K562 treated with DMSO at 1 percent for 12 hours (cell line): ENCODE measurements around the gene CUX1. TPM values are rescaled to one million over a fixed set of nuclear protein-coding genes. Genes with fewer than 3 reads are reported as not detected.

Experiments used
- total RNA-seq: library from RNA; unstranded; fragments of 300-600 nt; gene quantifications from 2 replicates; pipeline ENCODE4 v1.2.3, GENCODE V29; 2022; ENCODE audit not compliant: insufficient read depth

Gene CUX1, protein sequence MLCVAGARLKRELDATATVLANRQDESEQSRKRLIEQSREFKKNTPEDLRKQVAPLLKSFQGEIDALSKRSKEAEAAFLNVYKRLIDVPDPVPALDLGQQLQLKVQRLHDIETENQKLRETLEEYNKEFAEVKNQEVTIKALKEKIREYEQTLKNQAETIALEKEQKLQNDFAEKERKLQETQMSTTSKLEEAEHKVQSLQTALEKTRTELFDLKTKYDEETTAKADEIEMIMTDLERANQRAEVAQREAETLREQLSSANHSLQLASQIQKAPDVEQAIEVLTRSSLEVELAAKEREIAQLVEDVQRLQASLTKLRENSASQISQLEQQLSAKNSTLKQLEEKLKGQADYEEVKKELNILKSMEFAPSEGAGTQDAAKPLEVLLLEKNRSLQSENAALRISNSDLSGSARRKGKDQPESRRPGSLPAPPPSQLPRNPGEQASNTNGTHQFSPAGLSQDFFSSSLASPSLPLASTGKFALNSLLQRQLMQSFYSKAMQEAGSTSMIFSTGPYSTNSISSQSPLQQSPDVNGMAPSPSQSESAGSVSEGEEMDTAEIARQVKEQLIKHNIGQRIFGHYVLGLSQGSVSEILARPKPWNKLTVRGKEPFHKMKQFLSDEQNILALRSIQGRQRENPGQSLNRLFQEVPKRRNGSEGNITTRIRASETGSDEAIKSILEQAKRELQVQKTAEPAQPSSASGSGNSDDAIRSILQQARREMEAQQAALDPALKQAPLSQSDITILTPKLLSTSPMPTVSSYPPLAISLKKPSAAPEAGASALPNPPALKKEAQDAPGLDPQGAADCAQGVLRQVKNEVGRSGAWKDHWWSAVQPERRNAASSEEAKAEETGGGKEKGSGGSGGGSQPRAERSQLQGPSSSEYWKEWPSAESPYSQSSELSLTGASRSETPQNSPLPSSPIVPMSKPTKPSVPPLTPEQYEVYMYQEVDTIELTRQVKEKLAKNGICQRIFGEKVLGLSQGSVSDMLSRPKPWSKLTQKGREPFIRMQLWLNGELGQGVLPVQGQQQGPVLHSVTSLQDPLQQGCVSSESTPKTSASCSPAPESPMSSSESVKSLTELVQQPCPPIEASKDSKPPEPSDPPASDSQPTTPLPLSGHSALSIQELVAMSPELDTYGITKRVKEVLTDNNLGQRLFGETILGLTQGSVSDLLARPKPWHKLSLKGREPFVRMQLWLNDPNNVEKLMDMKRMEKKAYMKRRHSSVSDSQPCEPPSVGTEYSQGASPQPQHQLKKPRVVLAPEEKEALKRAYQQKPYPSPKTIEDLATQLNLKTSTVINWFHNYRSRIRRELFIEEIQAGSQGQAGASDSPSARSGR (N-terminal part only)
- 34.3 and 62.1 TPM in 2 replicates for total RNA-seq

DNA sequence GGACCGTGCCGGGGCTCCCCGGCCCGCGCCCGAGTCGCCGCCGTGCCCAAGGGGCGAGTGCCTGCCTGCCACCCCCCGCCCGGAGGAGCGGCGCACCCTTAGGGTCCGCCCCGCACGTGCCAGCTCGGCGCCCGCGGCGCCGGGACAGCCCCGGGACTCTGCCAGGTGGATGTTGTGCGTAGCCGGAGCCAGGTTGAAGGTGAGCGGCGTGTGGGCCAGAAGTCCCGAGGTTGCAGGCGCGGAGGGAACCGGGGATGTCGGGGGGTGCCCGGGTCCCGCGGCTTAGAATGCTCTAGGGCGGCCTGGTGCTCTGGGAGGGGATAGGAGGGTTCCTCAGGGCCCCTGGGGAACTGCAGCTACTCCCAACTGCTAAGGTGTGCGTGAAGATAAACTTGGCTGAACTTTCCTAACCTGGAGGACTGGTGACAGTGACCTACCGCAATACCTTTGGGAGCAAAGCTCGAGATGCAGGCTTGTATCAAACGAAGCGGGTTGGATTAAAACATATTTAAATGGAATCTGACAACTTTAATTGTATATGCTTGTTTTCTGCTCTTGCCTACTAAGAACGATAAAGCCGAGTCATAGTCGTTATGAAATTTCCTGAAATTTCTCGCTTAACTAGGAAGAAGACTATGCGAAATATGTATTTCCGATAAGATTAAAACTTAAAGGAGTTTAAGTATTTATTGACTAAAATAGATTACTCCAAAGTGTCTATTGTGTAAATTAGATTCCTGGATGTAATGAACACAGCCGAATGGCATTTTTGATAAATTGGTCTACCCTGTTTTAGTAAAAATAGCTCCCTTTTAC lies at the start of gene CUX1:
TSS of gene CUX1 (plus strand) at position 156 of the 816 bp plus-strand sequence. CDS start at position 170, 14 bp downstream.

DNA sequence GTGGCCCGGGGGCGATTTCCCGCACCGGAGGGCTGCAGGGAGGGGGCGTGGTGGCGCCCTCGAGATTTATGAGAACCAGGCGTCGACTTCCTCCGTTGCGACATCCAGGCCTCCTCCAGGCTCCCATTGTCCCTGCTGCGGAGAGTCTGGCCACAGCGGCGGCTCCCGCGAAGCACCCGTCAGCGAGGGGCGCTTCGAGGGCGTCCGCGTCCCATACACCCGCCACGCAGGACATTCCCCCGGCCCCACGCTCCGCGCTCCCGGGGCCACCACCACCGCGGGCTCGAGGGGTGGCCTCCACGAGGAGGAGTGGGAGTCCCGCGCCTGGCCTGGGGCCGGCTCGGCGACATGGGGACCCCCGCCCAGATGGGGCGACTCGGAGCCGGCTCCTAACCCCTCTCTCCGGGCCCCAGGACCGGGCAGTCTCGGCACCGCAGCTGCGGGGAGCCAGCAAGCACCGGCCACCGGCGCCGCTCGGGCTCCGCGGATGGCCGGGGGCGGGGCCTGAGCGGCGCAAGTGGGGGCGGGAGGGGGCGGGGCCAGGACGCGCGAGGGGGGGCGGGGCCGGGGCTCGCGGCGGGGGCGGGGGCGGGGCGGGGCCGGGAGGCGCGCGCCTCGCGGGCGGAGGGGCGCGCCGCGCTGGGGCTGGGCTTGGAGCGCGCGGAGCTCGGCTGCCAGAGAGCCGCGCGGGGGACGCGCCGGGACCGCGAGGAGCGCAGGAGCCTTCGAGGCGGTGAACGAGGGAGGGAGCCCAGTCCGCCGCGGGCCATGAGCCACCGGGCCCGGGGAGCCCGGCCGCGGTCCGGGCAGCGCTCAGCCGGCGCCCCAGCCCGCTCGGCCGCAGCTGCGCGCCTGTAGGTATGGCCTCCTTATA lies 469.0 kb downstream of the CUX1 start, which contains the start of gene SH2B2:
TSS of gene SH2B2 (plus strand) at position 632 of the 874 bp plus-strand sequence. CDS start 13,683 bp downstream, outside the sequence.

Other genes with a start within 250 kb of the CUX1 start
- gene MYL10, start 188.3 kb upstream of the CUX1 start, total RNA-seq, result not detected in 2 replicates